HepG2 (cell line): Measurements from ENCODE around the gene RGP1. TPM values are rescaled to one million over a fixed set of nuclear protein-coding genes. Genes with fewer than 3 reads are reported as not detected.
A peak's percentile ranks its signal among the peaks of the same experiment; 100 is the strongest.

Experiments
- AHR ChIP-seq: IDR thresholded peaks from 2 replicates; pipeline ENCODE4 v1.6.1; 2018; ENCODE audit warnings: missing genetic modification reagents, missing compliant biosample characterization
- ARID2 ChIP-seq: sonication (generic); formaldehyde crosslinking; IDR thresholded peaks from 2 replicates; pipeline ENCODE4 v1.8.1; 2022; ENCODE audit warnings: mild to moderate bottlenecking, missing genetic modification reagents, borderline replicate concordance
- E2F2 ChIP-seq: sonication (generic); formaldehyde crosslinking; IDR thresholded peaks from 2 replicates; pipeline ENCODE4 v1.4.0; 2020; ENCODE audit warnings: missing genetic modification reagents, borderline replicate concordance
- EHMT2 ChIP-seq: fragments of 200-600 bp; sonication (generic); IDR thresholded peaks from 2 replicates; pipeline ENCODE4 v1.7.0; 2017; ENCODE audit warnings: antibody characterized with exemption, low read depth, low read length, borderline replicate concordance
- NAIF1 ChIP-seq: sonication (generic); formaldehyde crosslinking; IDR thresholded peaks from 2 replicates; pipeline ENCODE4 v1.5.0; 2020; ENCODE audit warnings: mild to moderate bottlenecking, missing genetic modification reagents, borderline replicate concordance
- NR2F2 ChIP-seq: IDR thresholded peaks from 2 replicates; pipeline ENCODE4 v1.6.1; 2012; ENCODE audit warnings: low read depth, inconsistent platforms, borderline replicate concordance
- PAF1 ChIP-seq: IDR thresholded peaks from 2 replicates; pipeline ENCODE4 v1.6.1; 2016; ENCODE audit warnings: missing genetic modification reagents, missing compliant biosample characterization
- RXRB ChIP-seq: IDR thresholded peaks from 2 replicates; pipeline ENCODE4 v1.6.1; 2016; ENCODE audit warnings: borderline replicate concordance, missing genetic modification reagents, missing compliant biosample characterization
- SALL2 ChIP-seq: sonication (generic); formaldehyde crosslinking; IDR thresholded peaks from 2 replicates; pipeline ENCODE4 v1.8.1; 2023; ENCODE audit warnings: mild to moderate bottlenecking, missing genetic modification reagents, inconsistent platforms
- ZNF180 ChIP-seq: sonication (generic); formaldehyde crosslinking; IDR thresholded peaks from 2 replicates; pipeline ENCODE4 v1.4.0; 2020; ENCODE audit warnings: low read depth, missing genetic modification reagents, borderline replicate concordance
- ZNF253 ChIP-seq: sonication (generic); formaldehyde crosslinking; IDR thresholded peaks from 2 replicates; pipeline ENCODE4 v1.8.0; 2022; ENCODE audit warnings: mild to moderate bottlenecking, missing genetic modification reagents, borderline replicate concordance
- ZNF337 ChIP-seq: sonication (generic); formaldehyde crosslinking; IDR thresholded peaks from 2 replicates; pipeline ENCODE4 v1.5.1; 2020; ENCODE audit warnings: missing genetic modification reagents, low read depth, mild to moderate bottlenecking, borderline replicate concordance
- ZNF501 ChIP-seq: sonication (generic); formaldehyde crosslinking; IDR thresholded peaks from 2 replicates; pipeline ENCODE4 v1.5.1; 2020; ENCODE audit warnings: mild to moderate bottlenecking, moderate library complexity, missing genetic modification reagents
- polyA plus RNA-seq, 8 experiments: library from polyadenylated mRNA; depleted of rRNA in 3 of 8; stranded (reverse) in 7 of 8; unstranded in 1 of 8; fragments of >200 nt; fragmentation: Illumina TruSeq in 4 of 8; extraction: Trizol in 4 of 8; gene quantifications; 2 replicates each; pipeline versions ENCODE4 v1.2.1 to v1.2.3, GENCODE V29; 2011 to 2016; ENCODE audit warnings: low read depth in 4 of 8, missing spikeins in 1 of 8, mixed read lengths in 1 of 8; ENCODE audit not compliant: insufficient read depth in 1 of 8
- total RNA-seq, 5 experiments: library from RNA; depleted of rRNA; stranded (reverse); fragments of >200 nt; fragmentation: Illumina TruSeq; extraction: Trizol; gene quantifications; 2 replicates each; pipeline ENCODE4 v1.2.3, GENCODE V29; 2016; ENCODE audit warnings: low read depth in 1 of 5
- TF ChIP-seq, protein P1 (sequence below): sonication (generic); formaldehyde crosslinking; IDR thresholded peaks from 2 replicates; pipeline ENCODE4 v1.5.1; 2020; ENCODE audit warnings: missing genetic modification reagents, mild to moderate bottlenecking, borderline replicate concordance
- TF ChIP-seq, protein P2 (sequence below): sonication (generic); formaldehyde crosslinking; IDR thresholded peaks from 2 replicates; pipeline ENCODE4 v1.4.0; 2020; ENCODE audit warnings: missing genetic modification reagents
- TF ChIP-seq, protein P3 (sequence below): sonication (generic); formaldehyde crosslinking; IDR thresholded peaks from 2 replicates; pipeline ENCODE4; 2020; ENCODE audit warnings: missing genetic modification reagents, mild to moderate bottlenecking, borderline replicate concordance

The RGP1 gene
- total and polyA plus RNA-seq, 2 of the 13 experiments (the other 11 are each of a cell fraction or from before 2014, with no cell fraction given), result 12.7 to 21.0 TPM

DNA sequence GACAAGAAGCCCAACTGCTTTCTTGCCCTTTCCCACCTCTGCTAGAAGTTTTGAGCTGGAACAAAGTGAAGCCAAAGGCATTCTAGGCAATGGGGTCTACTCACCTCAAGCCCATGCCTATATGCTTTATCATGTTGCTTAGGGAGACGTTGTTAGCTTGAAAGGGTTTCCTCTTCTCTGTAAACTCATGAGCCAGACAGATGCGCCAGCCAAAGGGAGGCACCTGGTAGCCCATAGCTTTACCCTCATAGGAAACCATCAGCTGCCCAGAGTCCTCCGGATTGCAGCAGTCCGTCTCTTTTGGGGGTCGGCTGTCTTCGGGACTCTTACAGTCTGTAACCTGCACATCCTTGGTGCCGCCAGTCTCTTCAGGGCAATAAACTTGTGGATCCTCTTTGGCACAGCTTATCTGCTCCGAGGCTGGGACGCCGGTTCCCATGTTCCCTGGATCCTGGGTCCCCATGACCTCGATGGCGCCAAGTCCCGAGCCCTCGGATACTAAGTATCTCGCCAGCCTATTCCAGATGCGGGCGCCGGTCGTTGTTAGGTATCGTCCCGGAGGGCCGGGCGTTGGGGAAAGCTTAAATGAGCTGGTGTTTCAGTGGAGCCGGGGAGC, 737 bp upstream of the RGP1 start (continued):
- TF ChIP-seq, protein P1, sequence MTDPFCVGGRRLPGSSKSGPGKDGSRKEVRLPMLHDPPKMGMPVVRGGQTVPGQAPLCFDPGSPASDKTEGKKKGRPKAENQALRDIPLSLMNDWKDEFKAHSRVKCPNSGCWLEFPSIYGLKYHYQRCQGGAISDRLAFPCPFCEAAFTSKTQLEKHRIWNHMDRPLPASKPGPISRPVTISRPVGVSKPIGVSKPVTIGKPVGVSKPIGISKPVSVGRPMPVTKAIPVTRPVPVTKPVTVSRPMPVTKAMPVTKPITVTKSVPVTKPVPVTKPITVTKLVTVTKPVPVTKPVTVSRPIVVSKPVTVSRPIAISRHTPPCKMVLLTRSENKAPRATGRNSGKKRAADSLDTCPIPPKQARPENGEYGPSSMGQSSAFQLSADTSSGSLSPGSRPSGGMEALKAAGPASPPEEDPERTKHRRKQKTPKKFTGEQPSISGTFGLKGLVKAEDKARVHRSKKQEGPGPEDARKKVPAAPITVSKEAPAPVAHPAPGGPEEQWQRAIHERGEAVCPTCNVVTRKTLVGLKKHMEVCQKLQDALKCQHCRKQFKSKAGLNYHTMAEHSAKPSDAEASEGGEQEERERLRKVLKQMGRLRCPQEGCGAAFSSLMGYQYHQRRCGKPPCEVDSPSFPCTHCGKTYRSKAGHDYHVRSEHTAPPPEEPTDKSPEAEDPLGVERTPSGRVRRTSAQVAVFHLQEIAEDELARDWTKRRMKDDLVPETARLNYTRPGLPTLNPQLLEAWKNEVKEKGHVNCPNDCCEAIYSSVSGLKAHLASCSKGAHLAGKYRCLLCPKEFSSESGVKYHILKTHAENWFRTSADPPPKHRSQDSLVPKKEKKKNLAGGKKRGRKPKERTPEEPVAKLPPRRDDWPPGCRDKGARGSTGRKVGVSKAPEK, result no peak
- TF ChIP-seq PAF1 (CRISPR knock-in tag) (no peak), EHMT2 (no peak), AHR (CRISPR knock-in tag) (no peak), ZNF253 (no peak), SALL2 (0 out of 2 replicates have a peak, but pooled peaks have one; percentile 34), NAIF1 (CRISPR knock-in tag) (no peak), ZNF501 (CRISPR knock-in tag) (no peak; the same call in 1 of the 2 replicates), ZNF337 (CRISPR knock-in tag) (no peak), E2F2 (CRISPR knock-in tag) (no peak), NR2F2 (no peak), ARID2 (CRISPR knock-in tag) (no peak), ZNF180 (CRISPR knock-in tag) (no peak; the same call in 1 of the 2 replicates), RXRB (CRISPR knock-in tag) (no peak)
- TF ChIP-seq, protein P2, sequence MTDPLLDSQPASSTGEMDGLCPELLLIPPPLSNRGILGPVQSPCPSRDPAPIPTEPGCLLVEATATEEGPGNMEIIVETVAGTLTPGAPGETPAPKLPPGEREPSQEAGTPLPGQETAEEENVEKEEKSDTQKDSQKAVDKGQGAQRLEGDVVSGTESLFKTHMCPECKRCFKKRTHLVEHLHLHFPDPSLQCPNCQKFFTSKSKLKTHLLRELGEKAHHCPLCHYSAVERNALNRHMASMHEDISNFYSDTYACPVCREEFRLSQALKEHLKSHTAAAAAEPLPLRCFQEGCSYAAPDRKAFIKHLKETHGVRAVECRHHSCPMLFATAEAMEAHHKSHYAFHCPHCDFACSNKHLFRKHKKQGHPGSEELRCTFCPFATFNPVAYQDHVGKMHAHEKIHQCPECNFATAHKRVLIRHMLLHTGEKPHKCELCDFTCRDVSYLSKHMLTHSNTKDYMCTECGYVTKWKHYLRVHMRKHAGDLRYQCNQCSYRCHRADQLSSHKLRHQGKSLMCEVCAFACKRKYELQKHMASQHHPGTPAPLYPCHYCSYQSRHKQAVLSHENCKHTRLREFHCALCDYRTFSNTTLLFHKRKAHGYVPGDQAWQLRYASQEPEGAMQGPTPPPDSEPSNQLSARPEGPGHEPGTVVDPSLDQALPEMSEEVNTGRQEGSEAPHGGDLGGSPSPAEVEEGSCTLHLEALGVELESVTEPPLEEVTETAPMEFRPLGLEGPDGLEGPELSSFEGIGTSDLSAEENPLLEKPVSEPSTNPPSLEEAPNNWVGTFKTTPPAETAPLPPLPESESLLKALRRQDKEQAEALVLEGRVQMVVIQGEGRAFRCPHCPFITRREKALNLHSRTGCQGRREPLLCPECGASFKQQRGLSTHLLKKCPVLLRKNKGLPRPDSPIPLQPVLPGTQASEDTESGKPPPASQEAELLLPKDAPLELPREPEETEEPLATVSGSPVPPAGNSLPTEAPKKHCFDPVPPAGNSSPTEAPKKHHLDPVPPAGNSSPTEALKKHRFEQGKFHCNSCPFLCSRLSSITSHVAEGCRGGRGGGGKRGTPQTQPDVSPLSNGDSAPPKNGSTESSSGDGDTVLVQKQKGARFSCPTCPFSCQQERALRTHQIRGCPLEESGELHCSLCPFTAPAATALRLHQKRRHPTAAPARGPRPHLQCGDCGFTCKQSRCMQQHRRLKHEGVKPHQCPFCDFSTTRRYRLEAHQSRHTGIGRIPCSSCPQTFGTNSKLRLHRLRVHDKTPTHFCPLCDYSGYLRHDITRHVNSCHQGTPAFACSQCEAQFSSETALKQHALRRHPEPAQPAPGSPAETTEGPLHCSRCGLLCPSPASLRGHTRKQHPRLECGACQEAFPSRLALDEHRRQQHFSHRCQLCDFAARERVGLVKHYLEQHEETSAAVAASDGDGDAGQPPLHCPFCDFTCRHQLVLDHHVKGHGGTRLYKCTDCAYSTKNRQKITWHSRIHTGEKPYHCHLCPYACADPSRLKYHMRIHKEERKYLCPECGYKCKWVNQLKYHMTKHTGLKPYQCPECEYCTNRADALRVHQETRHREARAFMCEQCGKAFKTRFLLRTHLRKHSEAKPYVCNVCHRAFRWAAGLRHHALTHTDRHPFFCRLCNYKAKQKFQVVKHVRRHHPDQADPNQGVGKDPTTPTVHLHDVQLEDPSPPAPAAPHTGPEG, result peak; percentile 47; the same call in 1 of the 2 replicates
- TF ChIP-seq, protein P3, sequence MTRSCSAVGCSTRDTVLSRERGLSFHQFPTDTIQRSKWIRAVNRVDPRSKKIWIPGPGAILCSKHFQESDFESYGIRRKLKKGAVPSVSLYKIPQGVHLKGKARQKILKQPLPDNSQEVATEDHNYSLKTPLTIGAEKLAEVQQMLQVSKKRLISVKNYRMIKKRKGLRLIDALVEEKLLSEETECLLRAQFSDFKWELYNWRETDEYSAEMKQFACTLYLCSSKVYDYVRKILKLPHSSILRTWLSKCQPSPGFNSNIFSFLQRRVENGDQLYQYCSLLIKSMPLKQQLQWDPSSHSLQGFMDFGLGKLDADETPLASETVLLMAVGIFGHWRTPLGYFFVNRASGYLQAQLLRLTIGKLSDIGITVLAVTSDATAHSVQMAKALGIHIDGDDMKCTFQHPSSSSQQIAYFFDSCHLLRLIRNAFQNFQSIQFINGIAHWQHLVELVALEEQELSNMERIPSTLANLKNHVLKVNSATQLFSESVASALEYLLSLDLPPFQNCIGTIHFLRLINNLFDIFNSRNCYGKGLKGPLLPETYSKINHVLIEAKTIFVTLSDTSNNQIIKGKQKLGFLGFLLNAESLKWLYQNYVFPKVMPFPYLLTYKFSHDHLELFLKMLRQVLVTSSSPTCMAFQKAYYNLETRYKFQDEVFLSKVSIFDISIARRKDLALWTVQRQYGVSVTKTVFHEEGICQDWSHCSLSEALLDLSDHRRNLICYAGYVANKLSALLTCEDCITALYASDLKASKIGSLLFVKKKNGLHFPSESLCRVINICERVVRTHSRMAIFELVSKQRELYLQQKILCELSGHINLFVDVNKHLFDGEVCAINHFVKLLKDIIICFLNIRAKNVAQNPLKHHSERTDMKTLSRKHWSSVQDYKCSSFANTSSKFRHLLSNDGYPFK, result no peak; the same call in 1 of the 2 replicates
